Gastroesophageal sphincter (tissue), 4 donors: ENCODE results near the gene MPDZ. TPM values are rescaled to one million over a fixed set of nuclear protein-coding genes. Genes with fewer than 3 reads are reported as not detected.

Experiments used
- ATAC-seq: fragments of 150-250 bp; one replicate; pipeline ENCODE4 v1.9.1; 2016; ENCODE audit warnings: mild to moderate bottlenecking, moderate library complexity
- H3K27ac ChIP-seq, 4 donors: fragments of 200-600 bp; sonication (generic) in 3 of 4; 1 replicate in 3 of 4; 2 replicates in 1 of 4; pipeline ENCODE4 v1.5.1; 2016 to 2019
- H3K27me3 ChIP-seq: fragments of 200-600 bp; sonication (generic); one replicate; pipeline ENCODE4 v1.5.1; 2019
- H3K36me3 ChIP-seq, 2 donors: fragments of 200-600 bp; sonication (generic); one replicate each; pipeline ENCODE4 v1.5.1; 2019; ENCODE audit warnings: control low read depth in 1 of 2
- H3K4me1 ChIP-seq, 3 donors: fragments of 200-600 bp; sonication (generic); 1 replicate in 2 of 3; 2 replicates in 1 of 3; pipeline ENCODE4 v1.5.1; 2016 to 2019; ENCODE audit warnings: control low read depth in 2 of 3
- H3K4me3 ChIP-seq, 2 donors: fragments of 200-600 bp; sonication (generic); one replicate each; pipeline ENCODE4 v1.5.1; 2019; ENCODE audit warnings: mild to moderate bottlenecking in 1 of 2, moderate library complexity in 1 of 2
- H3K9me3 ChIP-seq, 3 donors: fragments of 200-600 bp; sonication (generic); one replicate each; pipeline ENCODE4 v1.5.1; 2017 to 2019; ENCODE audit warnings: control low read depth in 2 of 3
- EP300 ChIP-seq: sonication (generic); formaldehyde crosslinking; IDR thresholded peaks from one replicate; pipeline ENCODE4 v1.6.1; 2017; ENCODE audit warnings: antibody characterized with exemption, mild to moderate bottlenecking
- POLR2A ChIP-seq, 2 donors: fragments of 450-650 bp; IDR thresholded peaks; one replicate each; pipeline ENCODE4 v1.6.1; 2017; ENCODE audit warnings: antibody characterized with exemption in 2 of 2, mild to moderate bottlenecking in 2 of 2, moderate library complexity in 1 of 2
- POLR2AphosphoS5 ChIP-seq: sonication (generic); formaldehyde crosslinking; IDR thresholded peaks from one replicate; pipeline ENCODE4 v1.6.1; 2017; ENCODE audit warnings: antibody characterized with exemption
- WGBS, 2 donors: methylation state at CpG; one replicate each; pipeline ENCODE4 v1.1.5; 2018; ENCODE audit warnings: low coverage in 1 of 2; 5-methylcytosine and 5-hydroxymethylcytosine counted together
- total RNA-seq, 4 donors: library from RNA; depleted of rRNA; stranded (reverse); fragments of >200 nt; gene quantifications; one replicate each; pipeline ENCODE4 v1.1.0, GENCODE V29; 2016
- TF ChIP-seq, protein P1 (sequence below), 4 experiments: fragments of 200-600 bp in 2 of 4; fragments of 450-650 bp in 2 of 4; sonication (generic) in 1 of 4; IDR thresholded peaks; one replicate each; pipeline ENCODE4 v1.5.1; 2017 to 2019; ENCODE audit warnings: antibody characterized with exemption in 4 of 4, mild to moderate bottlenecking in 2 of 4, moderate library complexity in 2 of 4

MPDZ gene, protein sequence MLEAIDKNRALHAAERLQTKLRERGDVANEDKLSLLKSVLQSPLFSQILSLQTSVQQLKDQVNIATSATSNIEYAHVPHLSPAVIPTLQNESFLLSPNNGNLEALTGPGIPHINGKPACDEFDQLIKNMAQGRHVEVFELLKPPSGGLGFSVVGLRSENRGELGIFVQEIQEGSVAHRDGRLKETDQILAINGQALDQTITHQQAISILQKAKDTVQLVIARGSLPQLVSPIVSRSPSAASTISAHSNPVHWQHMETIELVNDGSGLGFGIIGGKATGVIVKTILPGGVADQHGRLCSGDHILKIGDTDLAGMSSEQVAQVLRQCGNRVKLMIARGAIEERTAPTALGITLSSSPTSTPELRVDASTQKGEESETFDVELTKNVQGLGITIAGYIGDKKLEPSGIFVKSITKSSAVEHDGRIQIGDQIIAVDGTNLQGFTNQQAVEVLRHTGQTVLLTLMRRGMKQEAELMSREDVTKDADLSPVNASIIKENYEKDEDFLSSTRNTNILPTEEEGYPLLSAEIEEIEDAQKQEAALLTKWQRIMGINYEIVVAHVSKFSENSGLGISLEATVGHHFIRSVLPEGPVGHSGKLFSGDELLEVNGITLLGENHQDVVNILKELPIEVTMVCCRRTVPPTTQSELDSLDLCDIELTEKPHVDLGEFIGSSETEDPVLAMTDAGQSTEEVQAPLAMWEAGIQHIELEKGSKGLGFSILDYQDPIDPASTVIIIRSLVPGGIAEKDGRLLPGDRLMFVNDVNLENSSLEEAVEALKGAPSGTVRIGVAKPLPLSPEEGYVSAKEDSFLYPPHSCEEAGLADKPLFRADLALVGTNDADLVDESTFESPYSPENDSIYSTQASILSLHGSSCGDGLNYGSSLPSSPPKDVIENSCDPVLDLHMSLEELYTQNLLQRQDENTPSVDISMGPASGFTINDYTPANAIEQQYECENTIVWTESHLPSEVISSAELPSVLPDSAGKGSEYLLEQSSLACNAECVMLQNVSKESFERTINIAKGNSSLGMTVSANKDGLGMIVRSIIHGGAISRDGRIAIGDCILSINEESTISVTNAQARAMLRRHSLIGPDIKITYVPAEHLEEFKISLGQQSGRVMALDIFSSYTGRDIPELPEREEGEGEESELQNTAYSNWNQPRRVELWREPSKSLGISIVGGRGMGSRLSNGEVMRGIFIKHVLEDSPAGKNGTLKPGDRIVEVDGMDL (N-terminal part only)
- total RNA-seq, result 100 to 1,000 TPM in 1 of 4 donors, 10 to 100 TPM in 3; 71.8 to 102 (median 81.2) TPM

GRCh38 chr9:13279284-13280141, at the start of gene MPDZ:
Gene MPDZ (minus strand): TSS chr9:13279692. CDS start chr9:13250315, 29,377 bp downstream.
- no peaks in the 10 kb centered on the region for H3K9me3 ChIP-seq
- peak; percentile 35 for TF ChIP-seq POLR2AphosphoS5
- TF ChIP-seq EP300, result no peak
- TF ChIP-seq, protein P1, sequence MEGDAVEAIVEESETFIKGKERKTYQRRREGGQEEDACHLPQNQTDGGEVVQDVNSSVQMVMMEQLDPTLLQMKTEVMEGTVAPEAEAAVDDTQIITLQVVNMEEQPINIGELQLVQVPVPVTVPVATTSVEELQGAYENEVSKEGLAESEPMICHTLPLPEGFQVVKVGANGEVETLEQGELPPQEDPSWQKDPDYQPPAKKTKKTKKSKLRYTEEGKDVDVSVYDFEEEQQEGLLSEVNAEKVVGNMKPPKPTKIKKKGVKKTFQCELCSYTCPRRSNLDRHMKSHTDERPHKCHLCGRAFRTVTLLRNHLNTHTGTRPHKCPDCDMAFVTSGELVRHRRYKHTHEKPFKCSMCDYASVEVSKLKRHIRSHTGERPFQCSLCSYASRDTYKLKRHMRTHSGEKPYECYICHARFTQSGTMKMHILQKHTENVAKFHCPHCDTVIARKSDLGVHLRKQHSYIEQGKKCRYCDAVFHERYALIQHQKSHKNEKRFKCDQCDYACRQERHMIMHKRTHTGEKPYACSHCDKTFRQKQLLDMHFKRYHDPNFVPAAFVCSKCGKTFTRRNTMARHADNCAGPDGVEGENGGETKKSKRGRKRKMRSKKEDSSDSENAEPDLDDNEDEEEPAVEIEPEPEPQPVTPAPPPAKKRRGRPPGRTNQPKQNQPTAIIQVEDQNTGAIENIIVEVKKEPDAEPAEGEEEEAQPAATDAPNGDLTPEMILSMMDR (IDR thresholded peaks at IDR 0.05), result peak in 2 of 4 experiments; percentile 36 to 39
- peak in 1 of 2 donors; percentile 42 for TF ChIP-seq POLR2A (IDR thresholded peaks at IDR 0.05)
- peak within 1 kb of the TSS; percentile 94 to 97 (median 95) for H3K27ac ChIP-seq
- peak within 1 kb of the TSS; percentile 72 to 84 for H3K4me3 ChIP-seq
- WGBS, 2 donors, result 32 to 35% methylated on average over 6 to 10 of the region's 82 CpGs
- peak; percentile 90 for ATAC-seq
- no peaks in the 10 kb centered on the region for H3K36me3 ChIP-seq
- peaks cover 4 to 35% (median 12%) of the 10 kb centered on the region in 3 donors for H3K4me1 ChIP-seq
- H3K27me3 ChIP-seq, result no peaks in the 10 kb centered on the region

GRCh38 chr9:13324988-13325387, 45.5 kb upstream of the MPDZ start:
- no peak overlapping the region for H3K4me3 ChIP-seq
- TF ChIP-seq EP300 (no peak), POLR2AphosphoS5 (no peak), POLR2A (IDR thresholded peaks at IDR 0.05) (no peak)
- TF ChIP-seq, protein P1 (IDR thresholded peaks at IDR 0.05), result no peak
- ATAC-seq, result no peak
- WGBS, 2 donors, result 57 to 100% methylated on average over 1 of the region's 1 CpG
- no peaks in the 10 kb centered on the region for H3K9me3 ChIP-seq
- H3K27me3 ChIP-seq, result no peaks in the 10 kb centered on the region
- no peak overlapping the region for H3K27ac ChIP-seq
- no peaks in the 10 kb centered on the region for H3K36me3 ChIP-seq
- no peaks in the 10 kb centered on the region for H3K4me1 ChIP-seq

GRCh38 chr9:13322828-13323550, 43.5 kb upstream of the MPDZ start:
- Histone ChIP-seq H3K36me3 (no peaks in the 10 kb centered on the region), H3K27me3 (no peaks in the 10 kb centered on the region), H3K4me1 (no peaks in the 10 kb centered on the region), H3K27ac (no peak overlapping the region), H3K4me3 (no peak overlapping the region), H3K9me3 (peaks cover 0 to 7% (median 0%) of the 10 kb centered on the region in 3 donors)
- no peak for TF ChIP-seq POLR2AphosphoS5
- WGBS, 2 donors, result 74 to 82% methylated on average over 4 to 29 of the region's 29 CpGs
- ATAC-seq, result no peak

DNA sequence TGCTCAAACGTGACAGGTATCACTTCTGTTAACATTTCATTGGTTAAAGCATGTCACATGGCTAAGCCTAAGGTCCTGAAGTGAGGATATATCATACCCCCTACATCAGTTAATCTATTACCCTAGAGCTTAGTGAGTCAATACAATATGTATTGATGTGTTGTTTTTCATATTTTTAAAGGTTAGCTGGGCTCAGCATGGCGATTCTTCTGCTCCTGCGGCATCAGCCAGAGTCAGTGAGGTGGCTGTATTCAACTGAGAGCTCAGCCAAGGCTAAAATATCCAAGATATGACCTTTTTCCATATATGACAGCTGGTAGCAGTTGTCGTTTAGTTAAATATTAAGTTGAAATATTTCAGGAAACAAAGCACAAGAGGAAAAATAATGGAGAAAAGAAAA, 38.5 kb upstream of the MPDZ start:
- no peak for ATAC-seq
- WGBS, 2 donors, result 96 to 100% methylated on average over 2 to 4 of the region's 4 CpGs
- TF ChIP-seq POLR2AphosphoS5, result no peak
- TF ChIP-seq EP300, result no peak
- no peak for TF ChIP-seq POLR2A (IDR thresholded peaks at IDR 0.05)
- TF ChIP-seq, protein P1 (IDR thresholded peaks at IDR 0.05), result no peak

More for the DNA sequence above, 38.5 kb upstream of the MPDZ start:
- Histone ChIP-seq H3K36me3 (no peaks in the 10 kb centered on the region), H3K4me3 (no peak overlapping the region), H3K27ac (no peak overlapping the region), H3K9me3 (peaks cover 0 to 11% (median 0%) of the 10 kb centered on the region in 3 donors), H3K27me3 (no peaks in the 10 kb centered on the region), H3K4me1 (no peaks in the 10 kb centered on the region)
